Gastroesophageal sphincter (tissue), 3 donors: Measurements from ENCODE around the gene MYPOP.

Experiments used
- CTCF ChIP-seq, 4 experiments: fragments of 200-600 bp in 2 of 4; fragments of 450-650 bp in 2 of 4; sonication (generic) in 1 of 4; IDR thresholded peaks; one replicate each; pipeline ENCODE4 v1.5.1; 2017 to 2019; ENCODE audit warnings: antibody characterized with exemption in 4 of 4, mild to moderate bottlenecking in 2 of 4, moderate library complexity in 2 of 4
- EP300 ChIP-seq: sonication (generic); formaldehyde crosslinking; IDR thresholded peaks from one replicate; pipeline ENCODE4 v1.6.1; 2017; ENCODE audit warnings: antibody characterized with exemption, mild to moderate bottlenecking
- POLR2A ChIP-seq, 2 donors: fragments of 450-650 bp; IDR thresholded peaks; one replicate each; pipeline ENCODE4 v1.6.1; 2017; ENCODE audit warnings: antibody characterized with exemption in 2 of 2, mild to moderate bottlenecking in 2 of 2, moderate library complexity in 1 of 2

- TF ChIP-seq CTCF (IDR thresholded peaks at IDR 0.05), result no peak
- no peak for TF ChIP-seq POLR2A (IDR thresholded peaks at IDR 0.05)
- no peak for TF ChIP-seq EP300
Observed at GRCh38 chr19:45890877-45891276, 11.5 kb downstream of the MYPOP start.
